ENCODE results near the gene RAD23A. TPM values are rescaled to one million over a fixed set of nuclear protein-coding genes. Genes with fewer than 3 reads are reported as not detected.

RAD23A gene
- total and polyA plus RNA-seq, 2 donors (not counting 1 experiment from before 2014, with no cell fraction given), result 46.2 to 72.2 TPM

- Histone ChIP-seq H3K4me1 (ENCODE audit: control insufficient read depth, extremely low read depth, insufficient read depth, low read length) (peaks cover 12% of the 10 kb centered on the region), H3K27ac (ENCODE audit: insufficient read depth, low read length) (peak overlapping the region; percentile 89), H2AFZ (ENCODE audit: low read length) (no peak overlapping the region), H3K4me3 (replicated peaks in 1 of 4; ENCODE audit: control extremely low read depth in 1 of 4, insufficient read depth in 1 of 4, low read depth in 3 of 4, low read length in 4 of 4) (peak overlapping the region; percentile 84 to 99 (median 88)), H3K9ac (ENCODE audit: insufficient read depth, low read length) (peak overlapping the region; percentile 78), H3K79me2 (ENCODE audit: control insufficient read depth, insufficient read depth, low read length) (peaks cover 44% of the 10 kb centered on the region), H3K27me3 (ENCODE audit: control insufficient read depth, insufficient read depth, low read length) (no peaks in the 10 kb centered on the region), H3K4me2 (ENCODE audit: extremely low read depth, insufficient read depth, low read length) (peak overlapping the region; percentile 99), H3K9me3 (ENCODE audit: control insufficient read depth, insufficient read depth, low read depth, low read length) (no peaks in the 10 kb centered on the region), H4K20me1 (ENCODE audit: control insufficient read depth, extremely low read depth, insufficient read depth, low read length) (no peaks in the 10 kb centered on the region), H3K36me3 (ENCODE audit: control insufficient read depth, insufficient read depth, low read length) (peaks cover 41% of the 10 kb centered on the region)
- no peak for DNase-seq (ENCODE audit: low read depth in 2 of 2)
- TF ChIP-seq CTCF (conservative IDR thresholded peaks at IDR 0.05 in 1 of 2, IDR thresholded peaks at IDR 0.05 in 1 of 2; ENCODE audit: low read depth in 1 of 2, low read length in 2 of 2) (no peak), EZH2 (IDR thresholded peaks at IDR 0.05; ENCODE audit: low read length, missing control alignments) (no peak)
Observed at GRCh38 chr19:12946731-12947496, 1.3 kb downstream of the RAD23A start.

- no peaks in the 10 kb centered on the region for H3K9me3 ChIP-seq (ENCODE audit: control insufficient read depth, insufficient read depth, low read depth, low read length)
- peaks cover 39% of the 10 kb centered on the region for H3K79me2 ChIP-seq (ENCODE audit: control insufficient read depth, insufficient read depth, low read length)
- H3K4me3 ChIP-seq (replicated peaks in 1 of 4; ENCODE audit: control extremely low read depth in 1 of 4, insufficient read depth in 1 of 4, low read depth in 3 of 4, low read length in 4 of 4), result no peak overlapping the region
- no peak for TF ChIP-seq CTCF (conservative IDR thresholded peaks at IDR 0.05 in 1 of 2, IDR thresholded peaks at IDR 0.05 in 1 of 2; ENCODE audit: low read depth in 1 of 2, low read length in 2 of 2)
- TF ChIP-seq EZH2 (IDR thresholded peaks at IDR 0.05; ENCODE audit: low read length, missing control alignments), result no peak
- peaks cover 44% of the 10 kb centered on the region for H3K36me3 ChIP-seq (ENCODE audit: control insufficient read depth, insufficient read depth, low read length)
- H3K4me1 ChIP-seq (ENCODE audit: control insufficient read depth, extremely low read depth, insufficient read depth, low read length), result peaks cover 15% of the 10 kb centered on the region
- no peak overlapping the region for H2AFZ ChIP-seq (ENCODE audit: low read length)
- H3K27ac ChIP-seq (ENCODE audit: insufficient read depth, low read length), result peak overlapping the region; percentile 24
- DNase-seq (ENCODE audit: low read depth in 2 of 2), result no peak
- H3K4me2 ChIP-seq (ENCODE audit: extremely low read depth, insufficient read depth, low read length), result no peak overlapping the region
- H4K20me1 ChIP-seq (ENCODE audit: control insufficient read depth, extremely low read depth, insufficient read depth, low read length), result no peaks in the 10 kb centered on the region
- H3K9ac ChIP-seq (ENCODE audit: insufficient read depth, low read length), result no peak overlapping the region
- H3K27me3 ChIP-seq (ENCODE audit: control insufficient read depth, insufficient read depth, low read length), result no peaks in the 10 kb centered on the region
Observed at GRCh38 chr19:12947702-12948611, 2.3 kb downstream of the RAD23A start.
